Measurements from ENCODE around the gene PLCB4.

Gene PLCB4

DNA sequence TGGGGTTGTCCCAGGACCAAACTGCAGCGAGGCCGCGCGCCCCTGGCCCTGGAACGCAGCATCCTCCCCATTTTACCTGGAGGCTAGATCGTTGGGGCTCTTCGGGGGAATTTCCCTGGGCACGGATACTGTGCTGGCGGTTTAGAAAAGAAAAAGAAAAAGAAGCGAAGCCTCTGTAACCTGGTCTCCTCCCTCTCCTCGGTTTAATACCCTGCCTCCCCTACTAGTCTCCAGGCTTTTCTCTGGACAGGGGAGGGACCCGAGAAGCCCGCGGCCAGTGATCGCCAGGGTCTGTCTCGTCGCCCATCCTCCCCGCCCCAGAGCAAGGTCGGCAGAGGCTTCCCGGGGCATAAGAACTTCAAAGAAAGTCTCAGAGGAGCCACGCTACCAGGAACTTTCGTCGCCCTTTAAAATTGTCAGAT lies 439.4 kb downstream of the PLCB4 start:
- DNase-seq: no peak

DNA sequence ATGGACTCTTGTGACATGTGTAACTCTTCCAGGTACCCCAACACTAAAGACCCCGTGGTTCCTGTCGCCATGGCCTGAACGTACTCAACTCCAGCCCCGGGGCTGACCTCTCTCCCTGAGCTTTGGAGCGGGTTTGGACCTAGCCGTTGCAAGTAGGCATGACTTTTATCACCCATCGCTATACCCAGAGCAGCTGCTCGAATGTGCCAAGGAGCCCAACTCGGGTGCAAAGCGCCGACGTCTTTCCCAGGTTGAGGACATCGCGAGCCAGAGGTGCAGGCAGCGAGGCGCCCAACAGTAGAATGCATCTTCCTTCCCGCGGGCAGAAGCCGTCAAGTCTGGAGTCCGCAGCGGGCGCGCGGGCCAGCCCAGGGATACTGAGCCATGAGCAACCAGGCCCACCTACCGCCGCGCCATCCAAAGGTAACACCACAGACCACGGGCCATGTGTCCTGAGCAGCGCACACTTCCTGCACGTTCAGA lies 439.9 kb downstream of the PLCB4 start:
- no peak for DNase-seq

DNA sequence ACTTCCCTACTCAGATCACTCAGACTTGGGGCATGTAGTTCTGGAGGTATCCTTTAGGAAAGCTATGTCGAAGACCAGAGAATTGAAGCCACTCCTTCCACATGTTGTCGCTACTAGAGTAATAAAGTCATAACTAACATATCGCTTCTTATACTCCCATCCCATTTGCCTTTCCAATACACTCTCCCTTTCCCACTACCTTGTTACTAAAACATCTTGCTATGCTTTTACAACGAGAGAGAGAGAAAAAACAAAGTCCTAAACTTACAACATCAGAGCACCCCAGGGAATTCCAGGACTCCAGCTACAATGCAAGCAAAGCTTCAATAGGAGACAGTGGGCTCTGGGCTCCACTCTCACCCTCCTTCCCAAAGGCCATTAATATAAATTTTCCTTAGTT lies 440.4 kb downstream of the PLCB4 start:
- DNase-seq: no peak

DNA sequence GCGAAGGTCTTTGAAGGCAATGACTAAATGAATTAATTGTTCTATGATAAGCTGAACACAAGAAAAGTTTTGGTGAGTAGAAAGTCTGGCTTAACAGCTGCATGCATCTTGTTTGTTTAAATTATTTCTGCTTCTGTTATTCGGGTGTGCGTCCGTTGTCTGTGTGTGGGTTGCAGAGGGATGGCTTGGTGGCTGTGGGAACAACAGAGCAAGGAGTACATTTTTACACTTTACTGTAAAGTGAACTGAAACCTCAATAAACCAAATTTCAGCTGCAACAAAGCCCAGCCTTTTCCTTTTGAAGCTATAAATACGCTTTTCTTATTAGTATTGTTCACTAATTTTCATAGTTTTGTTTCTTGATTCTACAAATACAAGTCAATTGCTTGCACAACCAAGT lies 442.0 kb downstream of the PLCB4 start:
- no peak for DNase-seq

DNA sequence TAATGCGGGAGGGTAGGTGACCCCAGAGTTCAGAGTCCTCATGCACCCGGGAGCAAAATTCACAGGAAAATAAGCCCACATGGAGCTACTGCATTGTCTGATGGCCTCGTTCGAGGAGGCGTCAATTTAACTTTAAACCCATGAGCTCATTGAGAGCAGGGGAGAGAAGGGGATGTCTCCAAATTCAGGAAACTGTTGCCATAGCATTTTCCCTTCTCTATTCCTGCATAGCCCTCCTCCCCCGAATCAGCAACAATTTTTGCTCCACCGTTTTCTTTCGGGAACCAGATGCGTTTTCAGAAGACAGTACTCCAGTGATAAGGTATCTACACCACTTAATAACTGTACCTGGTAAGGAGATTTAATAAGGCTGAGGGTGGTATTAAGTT lies 445.2 kb downstream of the PLCB4 start:
- no peak for DNase-seq

DNA sequence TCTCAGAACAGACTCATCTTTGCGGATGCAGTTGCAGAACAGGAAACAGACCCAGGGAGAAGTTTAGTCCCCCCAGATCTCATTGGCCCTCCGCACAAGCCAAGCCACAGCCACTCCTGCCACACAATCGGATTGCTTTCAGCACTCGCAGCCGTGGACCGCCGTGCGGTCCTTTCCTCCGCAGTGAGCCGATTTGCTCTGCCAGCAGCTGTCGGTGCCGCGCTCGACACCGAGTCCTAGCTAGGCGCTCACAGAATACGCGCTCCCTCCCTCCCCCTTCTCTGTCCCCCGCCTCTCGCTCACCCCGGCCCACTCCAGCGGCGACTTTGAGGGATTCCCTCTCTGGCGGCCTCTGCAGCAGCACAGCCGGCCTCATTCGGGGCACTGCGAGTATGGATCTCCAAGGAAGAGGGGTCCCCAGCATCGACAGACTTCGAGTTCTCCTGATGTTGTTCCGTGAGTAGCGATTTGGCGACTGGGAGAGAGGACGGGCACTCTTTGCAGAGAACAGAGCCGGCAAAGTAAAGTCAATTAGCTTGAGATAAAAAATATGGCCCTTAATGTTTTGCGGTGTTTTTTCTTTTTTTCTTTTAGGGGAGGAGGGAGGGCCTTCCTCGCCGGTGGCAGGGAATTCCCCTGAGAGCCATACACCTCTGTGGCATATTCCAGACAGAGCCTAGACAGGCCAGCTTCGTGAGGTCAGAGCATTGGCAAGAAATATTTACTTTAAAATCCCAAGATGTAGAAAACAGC lies 445.8 kb downstream of the PLCB4 start, which contains the start of gene LAMP5:
Gene LAMP5 (plus strand): TSS at position 130 of the 753 bp plus-strand sequence. CDS start 263 bp downstream, at position 393.
- DNase-seq: peak; percentile 18

DNA sequence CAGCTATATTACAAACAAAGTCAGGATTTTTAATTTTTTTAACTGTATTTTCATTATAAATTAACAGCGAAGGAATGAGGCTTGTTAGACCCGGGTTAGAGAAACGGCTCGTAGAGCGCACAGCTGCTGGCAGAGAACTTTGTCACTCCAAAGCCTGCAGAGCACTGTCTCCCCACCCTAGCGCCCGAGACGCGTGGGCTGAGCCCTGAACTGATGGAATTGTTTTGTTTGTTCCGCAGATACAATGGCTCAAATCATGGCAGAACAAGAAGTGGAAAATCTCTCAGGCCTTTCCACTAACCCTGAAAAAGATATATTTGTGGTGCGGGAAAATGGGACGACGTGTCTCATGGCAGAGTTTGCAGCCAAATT lies 446.3 kb downstream of the PLCB4 start:
- no peak for DNase-seq

DNA sequence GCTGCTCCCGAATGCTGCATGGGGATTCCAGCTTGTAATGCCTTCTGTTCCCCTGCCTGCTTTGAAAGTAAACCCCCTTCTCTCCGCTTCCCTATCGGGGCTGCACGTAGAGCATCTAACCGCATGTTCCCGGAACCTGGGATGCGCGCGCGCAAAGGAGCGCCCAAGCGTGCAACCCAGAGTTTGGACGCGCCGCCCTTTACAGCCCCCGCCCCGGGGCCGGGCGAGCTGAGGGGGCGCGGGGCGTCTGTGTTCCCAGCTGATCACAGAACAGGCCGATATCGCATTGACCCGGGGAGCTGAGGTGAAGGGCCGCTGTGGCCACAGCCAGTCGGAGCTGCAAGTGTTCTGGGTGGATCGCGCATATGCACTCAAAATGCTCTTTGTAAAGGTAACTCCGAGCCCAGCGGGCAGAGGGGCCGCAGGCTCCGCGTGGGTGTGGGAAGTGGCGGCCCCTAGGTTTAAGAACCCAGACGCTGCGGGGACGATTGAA lies 446.9 kb downstream of the PLCB4 start:
- no peak for DNase-seq

DNA sequence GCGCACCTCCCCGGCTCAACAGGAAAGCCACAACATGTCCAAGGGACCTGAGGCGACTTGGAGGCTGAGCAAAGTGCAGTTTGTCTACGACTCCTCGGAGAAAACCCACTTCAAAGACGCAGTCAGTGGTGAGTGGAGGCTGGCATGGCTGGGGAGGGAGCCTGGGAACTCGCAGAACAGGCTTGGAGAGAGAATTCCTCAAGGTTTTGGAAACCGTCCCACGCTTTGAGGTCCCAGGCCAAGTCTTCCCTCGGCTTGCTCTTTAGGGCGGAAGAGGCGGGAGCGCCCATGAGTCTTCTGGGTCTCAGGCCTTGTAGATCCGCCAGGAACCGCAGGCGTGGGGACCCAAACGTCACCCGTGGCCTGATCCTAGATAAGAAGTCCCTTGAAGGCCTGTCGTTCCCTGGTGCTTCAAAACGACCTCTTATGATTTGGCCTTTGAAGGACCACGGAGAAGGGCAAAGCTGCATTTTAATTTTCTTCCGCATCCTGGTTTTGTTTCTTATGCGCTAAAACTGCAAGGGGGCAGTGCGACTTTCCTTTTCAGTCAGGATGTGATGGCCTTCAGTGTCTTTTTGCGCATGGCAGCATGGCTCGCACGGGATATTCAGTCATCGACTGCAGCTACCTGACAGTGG lies 447.5 kb downstream of the PLCB4 start:
- peak; percentile 32 for DNase-seq

DNA sequence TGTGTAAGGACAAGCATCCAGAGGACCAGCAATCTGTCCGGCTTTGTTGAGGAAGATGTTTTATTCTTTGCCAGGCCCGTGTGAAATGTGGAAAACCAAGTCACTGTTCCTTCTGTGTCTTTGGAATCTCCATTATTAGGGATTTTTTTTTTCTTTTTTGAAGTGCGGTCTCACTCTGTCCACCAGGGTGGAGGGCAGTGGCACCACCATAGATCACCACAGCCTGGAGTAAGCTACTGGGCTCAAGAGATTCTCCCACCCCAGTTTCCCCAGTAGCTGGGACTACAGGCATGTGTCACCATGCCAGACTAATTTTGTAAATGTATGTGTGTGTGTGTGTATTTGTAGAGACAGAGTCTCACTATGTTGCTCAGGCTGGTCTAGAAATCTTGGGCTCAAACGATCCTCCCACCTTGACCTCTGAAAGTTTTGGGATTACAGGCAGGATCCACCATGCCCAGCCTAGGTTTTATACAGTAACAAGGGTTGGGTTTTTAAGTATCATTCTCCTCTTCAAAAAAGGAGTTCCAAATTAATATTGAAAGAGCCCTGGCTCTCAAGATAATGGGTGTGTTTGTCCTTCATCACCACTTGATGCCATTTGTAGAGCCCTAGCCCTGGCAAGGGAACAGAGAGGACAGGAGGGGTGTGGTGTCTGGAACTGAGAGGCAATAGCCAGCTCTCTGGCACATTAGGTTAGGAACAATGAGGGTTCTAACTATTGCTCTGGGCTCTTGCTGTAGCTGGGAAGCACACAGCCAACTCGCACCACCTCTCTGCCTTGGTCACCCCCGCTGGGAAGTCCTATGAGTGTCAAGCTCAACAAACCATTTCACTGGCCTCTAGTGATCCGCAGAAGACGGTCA lies 448.6 kb downstream of the PLCB4 start:
- no peak for DNase-seq

DNA sequence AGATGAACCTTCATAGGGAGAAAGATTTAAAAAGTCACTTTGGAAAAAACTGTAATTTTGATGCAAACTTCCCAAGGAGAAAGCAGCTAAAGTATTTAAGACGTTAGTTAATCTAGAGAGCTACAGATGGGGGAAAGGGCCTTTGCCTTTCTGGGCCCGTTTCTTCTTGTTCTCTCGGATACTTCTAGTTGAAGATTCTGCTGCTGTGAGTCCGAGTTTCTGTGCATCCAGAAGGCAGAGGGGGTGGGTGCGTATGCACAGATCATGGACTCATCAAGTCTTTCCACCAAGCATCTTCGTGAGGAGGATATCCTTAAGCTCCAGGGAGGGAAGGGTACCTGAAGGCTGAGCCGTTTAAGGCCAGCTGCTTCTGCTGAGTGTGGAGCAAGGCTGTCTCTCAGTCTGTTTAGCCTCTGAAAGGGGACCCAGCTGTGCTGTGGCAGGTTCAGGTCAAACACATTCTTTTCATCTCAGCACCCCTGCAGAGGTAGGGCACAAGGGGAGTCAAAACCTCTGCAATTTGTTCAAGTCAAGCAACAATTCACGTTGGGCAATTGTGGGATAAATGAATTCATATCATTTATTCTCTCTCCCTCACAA lies 449.8 kb downstream of the PLCB4 start:
- DNase-seq: no peak

DNA sequence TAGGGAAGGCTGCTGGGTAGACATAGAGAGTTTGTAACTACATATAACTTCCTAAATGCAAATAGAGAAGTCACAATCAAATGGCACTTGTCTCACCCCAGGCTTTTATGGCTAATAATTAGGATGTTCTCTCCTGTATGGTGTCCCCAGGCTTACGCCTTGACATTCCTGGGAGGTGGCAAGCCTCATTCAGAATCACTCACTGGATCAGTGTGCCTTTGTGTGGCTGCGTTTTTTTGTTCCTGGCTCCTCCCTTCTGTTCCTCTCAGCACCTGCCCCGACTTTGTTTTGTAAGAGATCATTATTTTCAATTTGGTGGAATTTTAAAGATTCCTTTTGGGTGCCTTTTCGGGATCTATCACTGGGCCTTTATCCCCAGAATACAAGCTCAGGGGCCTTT lies 451.2 kb downstream of the PLCB4 start:
- no peak for DNase-seq

DNA sequence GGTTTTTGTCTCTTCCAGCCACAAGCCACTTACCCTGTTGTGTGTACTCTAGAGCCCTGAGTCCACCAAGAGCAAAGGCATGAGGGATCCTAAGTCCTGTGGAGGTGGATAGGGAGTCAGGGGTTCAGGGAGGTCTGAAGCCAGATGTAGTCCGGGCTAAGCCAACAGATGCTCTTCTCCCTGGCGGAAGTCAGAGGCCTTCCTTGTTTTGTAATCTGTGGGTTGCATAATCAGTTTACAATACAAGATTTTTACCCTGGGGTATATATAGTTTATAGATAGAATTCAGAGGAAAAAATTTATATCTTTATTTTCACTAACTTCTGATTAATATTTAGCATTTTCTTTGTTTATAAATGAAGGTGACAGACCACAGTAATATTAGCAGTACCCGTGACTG lies 454.7 kb downstream of the PLCB4 start:
- no peak for DNase-seq
